ENCODE measurements around the gene OR5H1. TPM values are rescaled to one million over a fixed set of nuclear protein-coding genes. Genes with fewer than 3 reads are reported as not detected.
"Not testable (repeated sequence)": the region's sequence is repeated elsewhere in the genome, so short reads cannot be mapped to it uniquely, and the experiment has no call there.

The OR5H1 gene
- under 1 TPM in 1 of 4 donors, not detected in 3; 0.06 TPM for polyA plus RNA-seq (ENCODE audit: insufficient read length in 4 of 4)

DNA sequence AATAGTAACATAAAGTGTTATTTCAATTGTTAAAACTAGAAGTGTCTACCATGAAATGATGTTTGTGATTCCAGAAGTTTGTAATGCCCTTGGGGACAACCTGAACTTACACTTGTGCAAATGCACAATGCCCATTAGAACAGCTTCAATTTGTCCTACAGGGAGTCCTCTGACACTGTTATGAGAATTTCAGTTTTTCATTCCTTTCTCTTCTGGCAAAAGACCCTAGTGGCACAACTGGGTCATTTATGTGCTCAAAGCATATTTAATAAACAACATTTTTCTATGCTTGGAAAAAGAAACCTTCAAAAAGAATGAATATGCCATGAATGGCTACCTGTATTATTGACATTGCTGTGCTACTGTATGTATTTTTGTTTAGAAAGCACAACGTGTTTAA is at the start of gene OR5H1:
Gene OR5H1 (plus strand): TSS at position 301 of the 400 bp plus-strand sequence. CDS start 1,977 bp downstream, outside the sequence.
- no peak for DNase-seq (ENCODE audit: low read depth in 4 of 4, low spot score in 3 of 4)

DNA sequence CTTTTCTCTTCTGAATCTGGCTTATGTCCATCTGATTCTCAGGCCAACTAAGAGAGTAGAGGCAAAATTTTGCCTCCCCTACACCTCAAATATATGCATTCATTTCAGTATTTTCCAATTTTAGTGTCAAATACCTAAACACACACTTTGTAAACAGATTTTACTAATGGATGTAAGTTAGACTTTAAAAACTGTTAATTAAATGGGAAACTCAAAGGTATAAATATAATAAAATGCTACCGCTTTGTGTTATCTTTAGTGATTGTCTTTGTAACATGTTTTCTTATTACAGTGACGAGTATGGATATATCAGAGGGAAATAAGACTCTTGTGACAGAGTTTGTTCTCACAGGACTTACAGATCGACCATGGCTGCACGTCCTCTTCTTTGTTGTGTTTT is 43.6 kb upstream of the OR5H1 start, which contains the start of gene OR5AC2:
Gene OR5AC2 (plus strand): TSS at position 301 of the 400 bp plus-strand sequence. CDS start 0 bp downstream, at position 301.
- no peak for DNase-seq (ENCODE audit: low read depth in 4 of 4, low spot score in 3 of 4)

DNA sequence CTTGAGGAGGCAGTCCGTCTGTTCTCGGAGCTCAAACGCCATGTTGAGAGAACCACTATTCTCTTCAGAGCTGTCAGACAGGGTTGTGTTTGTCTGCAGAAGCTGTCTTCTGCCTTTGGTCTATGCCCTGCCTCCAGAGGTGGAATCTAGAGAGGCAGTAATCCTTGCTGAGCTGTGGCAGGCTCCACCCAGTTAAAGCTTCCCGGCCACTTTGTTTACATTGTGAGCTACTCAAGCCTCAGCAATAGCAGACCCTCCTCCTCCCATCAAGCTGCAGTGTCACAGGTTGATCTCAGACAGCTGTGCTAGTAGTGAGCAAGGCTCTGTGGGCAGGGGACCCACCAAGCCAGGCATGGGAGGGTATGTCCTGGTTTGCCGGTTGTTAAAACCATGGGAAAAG is 34.6 kb upstream of the OR5H1 start:
- no peak for DNase-seq (ENCODE audit: low read depth in 4 of 4, low spot score in 3 of 4)

DNA sequence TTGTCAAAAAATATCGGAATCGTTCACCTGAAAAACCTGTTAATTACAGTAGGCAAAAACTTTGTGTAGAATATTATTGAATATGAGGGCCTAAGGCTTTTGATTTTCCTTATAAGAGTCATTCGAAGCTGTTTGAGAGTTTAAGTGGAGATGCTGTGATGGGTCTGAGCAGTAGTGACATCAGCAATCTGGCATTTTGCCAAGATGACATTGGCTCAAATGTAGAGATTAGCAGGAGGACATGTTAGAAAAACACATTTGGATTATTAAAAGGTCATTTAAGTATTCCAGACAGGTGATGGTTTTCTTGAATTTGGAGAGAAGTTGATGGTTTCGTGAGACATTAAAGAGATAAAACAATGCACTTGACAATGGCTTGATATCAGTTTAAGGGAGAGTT is 30.7 kb upstream of the OR5H1 start:
- no peak for DNase-seq (ENCODE audit: low read depth in 4 of 4, low spot score in 3 of 4)

DNA sequence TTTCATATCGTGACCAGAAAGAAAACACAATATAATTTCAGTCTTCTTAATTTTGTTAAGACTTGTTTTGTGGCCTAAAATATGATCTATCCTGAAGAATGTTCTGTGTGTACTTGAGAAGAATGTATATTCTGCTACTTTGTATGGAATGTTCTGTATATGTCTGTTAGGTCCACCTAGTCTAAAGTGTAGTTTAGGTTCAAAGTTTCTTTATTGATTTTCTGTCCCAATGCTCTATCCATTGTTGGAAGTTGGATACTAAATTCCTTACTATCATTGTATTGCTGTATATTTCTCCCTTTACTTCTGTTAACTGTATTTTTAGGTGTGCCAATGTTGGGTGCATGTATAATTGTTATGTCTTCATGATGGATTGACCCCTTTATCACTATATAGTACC is 22.4 kb upstream of the OR5H1 start:
- no peak for DNase-seq (ENCODE audit: low read depth in 4 of 4, low spot score in 3 of 4)

DNA sequence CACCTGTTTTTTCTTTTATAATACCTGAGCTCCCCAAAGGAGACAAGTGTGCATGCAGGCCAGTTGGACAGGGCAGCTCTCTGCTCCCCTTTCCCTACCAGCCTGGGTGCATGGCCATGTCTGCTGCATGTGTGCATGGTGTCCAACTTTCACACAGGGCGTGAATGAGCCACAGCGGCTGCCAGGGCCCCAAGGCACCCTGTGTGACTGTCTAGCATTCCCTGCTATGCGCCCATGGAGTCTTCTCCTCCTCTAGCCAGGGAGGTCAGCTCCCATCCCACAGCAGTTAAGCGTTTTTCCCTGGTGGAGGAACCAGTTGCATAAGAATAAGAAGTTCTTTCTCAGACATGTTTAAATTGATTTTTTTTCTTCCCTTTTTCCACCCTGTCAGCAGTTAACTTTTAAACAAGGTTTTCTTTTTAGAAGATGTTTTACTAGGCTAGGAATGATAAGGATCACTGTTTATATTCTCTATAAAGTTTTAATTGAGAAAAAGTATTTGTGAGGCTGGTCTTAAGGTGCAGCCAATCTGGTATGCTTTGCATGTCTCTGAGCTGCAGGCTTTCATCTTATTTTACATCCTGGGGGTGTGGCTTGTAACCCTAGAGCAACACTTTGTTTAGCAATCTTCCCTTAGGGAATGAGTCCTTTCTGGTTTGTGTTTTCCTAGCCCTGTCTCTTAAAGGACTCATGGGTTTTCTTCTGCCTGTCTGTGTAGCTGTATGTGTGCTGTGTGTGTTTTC is 20.5 kb upstream of the OR5H1 start:
- DNase-seq (ENCODE audit: low read depth in 4 of 4, low spot score in 3 of 4) = no peak

DNA sequence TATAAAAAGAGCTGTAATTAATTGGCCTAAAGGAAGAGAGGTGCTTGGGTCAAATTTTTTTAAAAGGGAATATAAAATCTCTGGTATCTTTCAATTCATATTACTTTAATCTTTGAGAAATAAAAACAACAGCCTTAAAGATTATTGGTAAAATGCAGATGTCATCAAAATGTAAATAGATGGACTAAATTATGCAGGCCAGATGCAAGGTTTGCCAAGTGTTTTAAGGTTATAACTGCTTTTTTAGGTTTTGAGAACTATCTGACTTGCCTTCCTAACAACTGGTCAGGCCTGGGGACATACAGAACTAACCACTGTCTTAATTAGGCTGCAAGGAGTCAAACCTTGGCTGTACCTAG is 20.0 kb upstream of the OR5H1 start:
- no peak for DNase-seq (ENCODE audit: low read depth in 4 of 4, low spot score in 3 of 4)

DNA sequence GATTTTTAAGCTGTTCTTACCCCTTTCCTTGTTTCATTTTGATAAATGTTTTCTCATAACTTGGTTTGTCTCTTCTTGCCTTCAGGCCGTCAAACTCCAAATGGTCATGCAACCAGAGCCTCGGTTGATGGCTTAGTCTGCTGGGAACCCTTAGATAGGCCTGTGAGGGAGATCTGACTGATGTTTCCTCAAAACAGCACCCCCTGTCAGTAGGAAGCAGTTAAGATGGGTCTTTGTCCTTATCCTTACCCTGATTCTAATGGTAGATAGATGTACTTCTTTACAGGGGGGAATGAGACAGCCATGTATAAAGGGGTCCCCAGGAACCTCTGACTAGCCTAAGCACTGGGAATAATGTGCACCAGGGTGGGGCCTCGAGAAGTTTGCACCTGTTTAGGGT is 16.3 kb upstream of the OR5H1 start:
- no peak for DNase-seq (ENCODE audit: low read depth in 4 of 4, low spot score in 3 of 4)

DNA sequence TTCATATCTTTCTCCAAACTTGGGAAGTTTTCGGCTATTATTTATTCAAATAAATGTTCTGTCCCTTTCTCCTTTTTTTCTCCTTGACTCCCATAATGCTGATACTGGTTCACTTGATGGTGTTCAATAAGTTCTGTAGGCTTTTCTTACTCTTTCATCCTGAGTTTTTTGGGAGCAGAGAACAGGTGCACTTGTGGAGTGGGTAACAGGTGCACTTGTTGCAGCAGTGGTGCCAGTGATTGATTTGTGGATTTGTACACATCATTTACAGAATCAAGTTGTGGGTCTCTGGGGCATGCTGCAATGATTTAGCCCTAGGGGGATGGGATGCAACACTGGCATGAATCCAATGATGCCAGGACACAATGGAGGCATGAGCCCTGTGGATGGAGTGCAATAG is 14.8 kb upstream of the OR5H1 start:
- no peak for DNase-seq (ENCODE audit: low read depth in 4 of 4, low spot score in 3 of 4)

DNA sequence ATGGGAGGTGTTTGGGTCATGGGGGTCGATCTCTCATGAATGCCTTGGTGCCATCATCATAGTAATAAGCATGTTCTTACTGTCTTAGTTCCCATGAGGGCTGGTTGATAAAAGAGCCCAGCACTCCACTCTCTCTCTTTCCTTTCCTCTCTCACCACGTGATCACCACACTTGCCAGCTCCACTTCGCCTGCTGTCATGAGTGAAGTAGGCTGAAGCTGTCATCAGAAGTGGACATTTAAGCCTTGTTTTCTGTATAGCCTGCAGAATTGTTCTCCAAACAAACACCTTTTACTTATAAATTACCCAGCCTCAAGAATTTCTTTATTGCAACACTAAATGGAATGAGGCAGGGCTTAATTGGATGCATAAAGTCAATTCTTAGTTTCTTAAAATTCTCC is 6.1 kb downstream of the OR5H1 start:
- no peak for DNase-seq (ENCODE audit: low read depth in 4 of 4, low spot score in 3 of 4)

DNA sequence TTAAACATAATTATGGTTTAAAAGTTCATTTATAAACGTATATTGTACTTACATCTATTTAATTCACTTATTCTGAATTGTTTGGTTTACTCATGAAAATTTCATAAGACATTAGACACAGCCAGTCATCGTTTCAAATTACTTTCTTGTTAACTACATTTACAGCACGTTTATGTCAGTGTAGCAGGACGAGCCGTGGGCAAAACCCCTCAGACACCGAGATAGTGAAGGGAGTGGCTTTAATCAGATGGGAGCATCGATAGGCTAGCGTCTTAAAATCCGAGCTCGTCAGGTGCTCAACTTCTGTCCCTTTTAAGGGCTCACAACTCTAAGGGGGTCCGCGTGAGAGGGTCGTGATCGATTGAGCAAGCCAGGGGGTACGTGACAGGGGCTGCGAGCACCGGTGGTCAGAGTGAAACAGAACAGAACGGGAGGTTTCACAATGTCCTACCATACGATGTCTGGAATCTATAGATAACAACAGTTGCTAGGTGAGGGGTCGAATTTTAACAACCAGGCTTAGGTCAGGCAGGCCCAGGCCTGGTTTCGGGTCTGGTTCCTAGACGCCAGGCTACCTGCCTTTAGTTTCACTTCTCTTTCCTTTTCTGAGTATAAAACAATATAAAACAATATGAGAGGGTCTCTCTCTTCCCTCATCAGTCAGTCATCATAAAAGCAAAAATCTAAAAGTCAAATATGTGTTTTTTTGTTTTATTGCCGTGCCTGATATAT is 7.5 kb downstream of the OR5H1 start:
- DNase-seq (ENCODE audit: low read depth in 4 of 4, low spot score in 3 of 4) = not testable (repeated sequence)

DNA sequence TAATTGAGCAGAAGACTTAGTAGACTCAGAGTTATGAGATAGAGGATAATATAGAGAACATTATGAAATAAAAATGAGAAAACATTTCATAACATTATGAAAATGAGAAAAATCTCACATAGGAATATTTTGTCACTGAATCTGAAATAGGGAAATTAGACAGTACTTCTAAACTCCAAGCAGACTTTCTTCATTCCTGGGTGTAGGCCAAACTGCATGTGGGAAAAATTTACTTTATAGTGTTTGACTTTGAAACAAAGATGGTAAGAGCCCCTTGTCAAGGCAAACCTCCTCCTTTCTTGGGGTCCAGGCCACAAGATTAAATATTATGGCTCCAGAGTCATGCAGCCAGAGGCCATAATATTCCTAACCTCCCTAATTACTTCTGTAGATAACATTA is 10.0 kb downstream of the OR5H1 start:
- no peak for DNase-seq (ENCODE audit: low read depth in 4 of 4, low spot score in 3 of 4)

DNA sequence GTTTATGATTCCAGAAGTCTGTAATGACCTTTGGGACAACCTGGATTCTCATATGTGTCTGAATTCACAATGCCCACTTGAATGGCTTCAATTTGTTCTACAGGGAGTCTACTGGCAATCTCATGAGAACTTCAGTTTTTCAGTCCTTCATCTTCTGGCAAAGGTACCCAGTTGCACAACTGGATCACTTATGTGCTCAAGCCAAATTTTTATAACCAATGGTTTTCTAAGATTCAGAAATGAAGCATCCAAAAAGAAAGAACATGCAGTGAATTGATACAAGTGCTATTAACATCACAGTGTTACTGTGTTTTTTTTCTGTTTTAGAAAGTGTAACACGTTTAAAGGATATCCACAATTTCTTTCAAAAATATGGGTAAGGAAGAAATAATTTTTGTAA is 16.7 kb downstream of the OR5H1 start, which contains the start of gene OR5H14:
Gene OR5H14 (plus strand): TSS at position 301 of the 400 bp plus-strand sequence. CDS start 1,907 bp downstream, outside the sequence.
- no peak for DNase-seq (ENCODE audit: low read depth in 4 of 4, low spot score in 3 of 4)

DNA sequence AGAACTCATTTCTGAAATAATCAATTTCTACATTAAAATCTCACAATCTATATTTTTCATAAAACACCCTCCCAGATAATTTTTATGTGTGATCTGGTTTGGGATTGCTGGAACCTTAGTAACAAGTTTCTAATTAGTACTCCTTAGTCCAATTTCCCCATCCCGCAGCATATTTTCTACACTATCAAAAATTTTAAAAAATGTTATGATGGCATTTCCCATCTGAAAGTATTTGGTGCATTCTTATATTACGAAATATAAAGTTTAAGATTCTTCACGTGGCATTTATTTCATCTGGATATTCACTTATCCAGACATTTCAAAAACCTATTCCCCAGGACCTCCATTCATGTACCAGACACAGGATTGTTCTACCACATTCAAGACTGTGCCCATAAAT is 18.2 kb downstream of the OR5H1 start:
- DNase-seq (ENCODE audit: low read depth in 4 of 4, low spot score in 3 of 4) = no peak

DNA sequence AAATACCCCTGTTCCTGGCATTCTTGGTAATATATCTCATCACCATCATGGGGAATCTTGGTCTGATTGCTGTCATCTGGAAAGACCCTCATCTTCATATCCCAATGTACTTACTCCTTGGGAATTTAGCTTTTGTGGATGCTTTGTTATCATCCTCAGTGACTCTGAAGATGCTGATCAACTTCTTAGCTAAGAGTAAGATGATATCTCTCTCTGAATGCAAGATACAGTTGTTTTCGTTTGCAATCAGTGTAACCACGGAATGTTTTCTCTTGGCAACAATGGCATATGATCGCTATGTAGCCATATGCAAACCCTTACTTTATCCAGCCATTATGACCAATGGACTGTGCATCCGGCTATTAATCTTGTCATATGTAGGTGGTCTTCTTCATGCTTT is 18.9 kb downstream of the OR5H1 start:
- not testable (repeated sequence) for DNase-seq (ENCODE audit: low read depth in 4 of 4, low spot score in 3 of 4)

DNA sequence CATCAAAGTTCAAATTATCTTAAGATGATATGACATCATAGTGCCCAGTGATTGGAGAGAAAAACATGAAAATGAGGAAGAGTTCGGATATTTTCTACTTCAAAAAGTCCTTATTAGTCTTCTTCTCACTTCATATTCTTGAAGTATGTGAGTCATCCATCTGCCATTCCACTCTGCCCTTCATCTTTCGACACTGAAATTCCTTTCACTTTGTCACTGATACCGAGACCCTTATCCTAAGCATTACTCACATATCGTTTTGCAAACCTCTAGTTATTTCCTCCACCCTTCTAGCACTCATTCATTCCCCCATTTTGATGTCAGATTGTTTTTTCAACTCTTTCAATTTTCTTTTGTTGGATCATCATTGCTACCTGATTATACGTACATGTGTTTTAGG is 20.7 kb downstream of the OR5H1 start:
- DNase-seq (ENCODE audit: low read depth in 4 of 4, low spot score in 3 of 4) = no peak

DNA sequence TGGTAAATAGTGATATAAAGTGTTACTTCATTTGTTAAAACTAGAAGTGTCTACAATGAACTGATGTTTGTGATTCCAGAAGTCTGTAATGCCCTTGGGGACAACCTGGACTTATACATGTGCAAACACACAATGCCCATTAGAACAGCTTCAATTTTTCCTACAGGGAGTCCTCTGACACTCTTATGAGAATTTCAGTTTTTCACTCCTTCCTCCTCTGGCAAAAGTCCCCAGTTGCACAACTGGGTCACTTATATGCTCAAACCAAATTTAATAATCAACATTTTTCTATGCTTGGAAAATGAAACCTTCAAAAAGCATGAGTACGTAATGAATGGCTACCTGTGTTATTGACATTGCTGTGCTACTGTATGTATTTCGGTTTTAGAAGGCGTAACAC is 35.9 kb downstream of the OR5H1 start, which contains the start of gene OR5H15:
Gene OR5H15 (plus strand): TSS at position 301 of the 400 bp plus-strand sequence. CDS start 2,004 bp downstream, outside the sequence.
- DNase-seq (ENCODE audit: low read depth in 4 of 4, low spot score in 3 of 4) = no peak

DNA sequence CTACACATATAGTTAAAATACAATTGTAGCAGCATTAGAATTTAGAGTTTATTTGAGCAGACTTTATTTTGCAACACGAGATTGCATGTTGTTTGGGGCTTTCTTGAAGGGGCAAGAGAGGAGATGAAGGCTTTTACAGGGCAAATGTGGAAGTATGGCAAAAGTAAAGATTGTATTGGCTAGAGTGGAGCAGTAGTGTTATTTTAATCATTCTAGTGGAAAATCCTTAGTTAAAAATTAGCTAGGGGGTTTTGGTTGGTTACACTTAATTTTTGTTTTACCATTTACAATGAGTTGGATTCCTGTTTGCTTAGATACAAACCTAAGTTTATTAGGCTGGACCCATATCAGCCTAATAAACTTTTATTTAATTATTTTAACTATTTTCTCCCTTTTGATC is 40.5 kb downstream of the OR5H1 start:
- no peak for DNase-seq (ENCODE audit: low read depth in 4 of 4, low spot score in 3 of 4)

DNA sequence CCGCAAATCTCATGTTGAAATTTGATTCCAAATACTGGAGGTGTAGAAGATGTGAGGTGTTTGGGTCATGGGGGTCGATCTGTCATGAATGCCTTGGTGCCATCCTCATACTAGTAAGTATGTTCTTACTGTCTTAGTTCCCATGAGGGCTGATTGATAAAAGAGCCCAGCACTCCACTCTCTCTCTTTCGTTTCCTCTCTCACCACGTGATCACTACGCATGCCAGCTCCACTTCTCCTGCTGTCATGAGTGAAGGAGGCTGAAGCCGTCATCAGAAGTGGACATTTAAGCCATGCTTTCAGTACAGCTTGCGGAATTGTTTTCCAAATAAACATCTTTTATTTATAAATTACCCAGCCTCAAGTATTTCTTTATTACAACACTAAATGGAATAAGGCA is 42.1 kb downstream of the OR5H1 start:
- no peak for DNase-seq (ENCODE audit: low read depth in 4 of 4, low spot score in 3 of 4)

DNA sequence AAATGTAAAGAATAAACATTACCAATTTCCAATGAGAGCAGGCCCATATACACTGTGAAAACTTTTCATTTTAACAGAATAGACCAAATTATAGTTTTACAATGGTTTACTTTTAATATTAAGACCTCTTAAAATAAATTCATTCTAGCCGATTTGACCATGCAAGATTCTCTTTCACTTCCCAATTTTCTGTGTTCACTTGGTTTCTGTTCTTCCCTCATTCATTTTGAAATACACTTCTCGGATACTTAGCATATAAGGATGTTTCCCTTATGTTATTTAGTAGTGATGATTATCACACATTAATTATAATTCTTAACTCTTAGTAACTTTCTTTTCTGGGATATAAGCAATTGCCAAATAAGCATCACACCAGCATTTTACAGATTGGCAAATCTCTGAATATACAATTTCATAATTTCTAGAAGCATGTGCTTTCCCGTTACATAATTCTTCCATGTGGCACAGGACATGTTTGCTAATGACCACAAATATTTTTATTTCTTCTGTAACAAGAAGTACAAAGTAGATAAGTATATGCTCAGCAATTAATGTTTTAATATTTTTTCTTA is 49.9 kb downstream of the OR5H1 start:
- DNase-seq (ENCODE audit: low read depth in 4 of 4, low spot score in 3 of 4) = no peak

DNA sequence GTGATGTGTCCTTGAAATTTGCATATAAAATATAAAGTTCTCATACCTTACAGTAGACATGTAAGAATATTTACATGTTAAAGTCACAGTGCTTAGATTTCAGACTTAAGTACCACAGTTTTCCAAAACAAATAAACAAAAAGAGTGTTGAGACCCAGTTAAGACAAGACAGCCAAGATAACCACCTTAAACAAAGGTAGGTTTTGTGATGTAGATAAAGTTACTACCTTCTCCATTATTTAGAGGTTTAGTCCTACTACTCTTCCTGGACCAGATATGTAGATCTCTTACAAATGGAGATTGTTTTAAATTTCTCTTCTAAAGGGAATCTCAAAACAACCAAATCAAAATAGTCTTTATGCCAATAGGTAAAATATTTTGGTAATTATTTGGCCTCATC is 51.7 kb downstream of the OR5H1 start:
- DNase-seq (ENCODE audit: low read depth in 4 of 4, low spot score in 3 of 4) = no peak
